ENCODE data around the gene RPTOR.

GRCh38 chr17:80854220-80854619 lies 309.6 kb downstream of the RPTOR start:
- no peak for TF ChIP-seq POLR2A (IDR thresholded peaks at IDR 0.05; ENCODE audit: low read depth)
- TF ChIP-seq CTCF (IDR thresholded peaks at IDR 0.05) = no peak
- TF ChIP-seq EP300 (IDR thresholded peaks at IDR 0.05) = no peak
- TF ChIP-seq POLR2AphosphoS5 (IDR thresholded peaks at IDR 0.05) = no peak

Measured in esophagus muscularis mucosa (tissue), 4 donors.